RKO (cell line): ENCODE results near the gene DDX18.
"Not testable (repeated sequence)": the region's sequence is repeated elsewhere in the genome, so short reads cannot be mapped to it uniquely, and the experiment has no call there.

ENCODE experiments used
- DNase-seq: peaks from one replicate; pipeline ENCODE4 v3.0.0-alpha.2; 2016; ENCODE audit warnings: low spot score

Gene DDX18

DNA sequence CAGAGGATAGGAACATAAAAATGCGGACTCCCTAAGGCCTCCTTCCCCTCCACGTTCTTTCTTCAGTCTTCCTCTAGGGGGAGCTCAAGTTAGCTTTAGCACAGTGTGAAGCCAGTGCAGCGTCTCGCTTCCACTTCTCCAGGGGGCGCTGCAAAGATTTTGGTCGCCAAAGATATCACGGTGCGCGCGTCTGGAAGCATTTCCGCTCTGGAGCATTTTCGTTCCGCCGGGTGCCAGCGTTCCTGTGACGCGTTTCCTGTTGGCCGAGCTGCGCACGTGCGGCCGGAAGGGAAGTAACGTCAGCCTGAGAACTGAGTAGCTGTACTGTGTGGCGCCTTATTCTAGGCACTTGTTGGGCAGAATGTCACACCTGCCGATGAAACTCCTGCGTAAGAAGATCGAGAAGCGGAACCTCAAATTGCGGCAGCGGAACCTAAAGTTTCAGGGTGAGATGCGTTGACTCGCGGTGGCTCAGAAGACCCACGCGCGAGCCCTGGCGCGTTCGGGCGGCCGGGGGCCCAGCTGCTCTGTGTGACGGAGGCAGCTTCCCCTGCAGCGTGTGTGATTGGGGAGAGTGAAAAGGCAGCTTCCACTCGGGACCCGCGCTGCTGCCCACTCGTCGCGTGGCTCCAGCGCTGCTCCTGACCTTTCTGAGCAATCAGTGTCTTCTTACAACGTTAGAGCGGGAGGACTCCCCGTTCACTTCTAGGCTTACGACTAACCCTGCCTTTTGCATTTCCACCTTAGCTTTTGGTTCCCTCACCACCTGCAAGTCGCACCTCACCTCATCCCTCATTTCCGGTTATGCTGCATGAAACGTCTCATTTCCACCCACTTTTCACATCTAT lies at the start of gene DDX18:
Gene DDX18 (plus strand): TSS at position 275 of the 848 bp plus-strand sequence. CDS start 87 bp downstream, at position 362.
- DNase-seq = peak; percentile 98

DNA sequence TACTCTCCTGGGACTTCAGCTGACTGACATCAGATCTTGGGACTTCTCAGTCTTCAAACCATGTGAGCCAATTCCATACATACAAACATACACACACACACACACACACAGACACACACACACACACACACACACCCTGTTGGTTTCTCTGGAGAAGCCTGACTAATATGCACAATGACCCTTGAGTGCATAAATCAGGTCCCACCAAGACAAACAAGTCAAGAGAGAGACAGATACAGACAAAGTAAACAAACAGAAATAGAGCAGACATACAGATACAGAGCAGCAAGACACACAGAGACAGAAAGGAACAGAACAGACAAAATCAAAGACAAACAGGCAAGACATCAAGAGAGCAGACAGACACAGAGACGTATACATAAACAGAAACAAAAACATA lies 43.8 kb upstream of the DDX18 start:
- no peak for DNase-seq

DNA sequence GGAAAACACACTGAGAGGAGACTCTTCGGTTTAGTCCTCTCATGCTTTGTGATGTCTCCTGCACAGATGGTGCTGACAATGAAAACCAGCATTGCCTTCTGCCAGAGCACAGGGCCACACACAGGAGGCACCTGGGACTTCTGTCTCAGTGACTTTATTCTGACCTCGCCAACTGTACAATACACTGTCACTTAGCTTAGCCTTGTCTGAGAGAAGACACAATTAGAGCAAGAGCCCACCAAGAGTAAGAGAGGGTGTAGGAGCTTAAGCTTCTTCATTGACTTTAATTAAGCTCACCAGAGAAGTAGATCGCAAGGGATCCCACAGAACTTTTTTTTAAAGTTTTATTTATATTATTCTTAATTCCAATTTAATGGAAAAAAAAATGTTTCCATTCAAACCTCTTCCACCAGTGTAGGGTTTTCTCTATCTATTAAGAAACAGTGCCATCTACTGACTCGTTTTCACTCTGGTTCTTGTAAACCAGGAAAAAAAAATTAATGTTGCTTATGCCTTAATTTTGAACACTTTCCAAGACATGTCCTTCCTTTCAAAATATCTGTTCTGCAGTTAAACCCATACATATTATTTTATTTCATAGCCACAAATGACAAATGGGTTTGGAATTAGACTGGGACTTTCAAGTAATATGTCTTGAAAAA lies 42.4 kb upstream of the DDX18 start:
- DNase-seq = peak; percentile 64

DNA sequence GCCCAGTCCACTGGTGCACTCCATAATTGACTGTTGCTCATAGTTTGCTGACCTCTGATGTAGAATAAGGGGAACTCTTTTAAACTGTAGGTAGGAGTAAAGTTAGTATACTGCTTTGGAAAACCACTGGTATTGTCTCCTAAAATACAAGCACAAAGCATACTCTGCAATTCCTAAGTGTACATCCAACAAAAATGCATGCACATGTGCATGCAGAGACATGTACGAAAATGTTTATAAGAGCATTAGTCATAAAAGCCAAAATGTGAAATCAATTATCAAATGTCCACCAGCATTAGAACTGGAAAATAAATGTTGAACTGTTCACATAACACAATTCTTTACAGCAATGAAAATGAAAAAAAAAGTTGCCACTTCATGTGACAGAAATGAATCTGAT lies 39.8 kb upstream of the DDX18 start:
- DNase-seq = no peak

DNA sequence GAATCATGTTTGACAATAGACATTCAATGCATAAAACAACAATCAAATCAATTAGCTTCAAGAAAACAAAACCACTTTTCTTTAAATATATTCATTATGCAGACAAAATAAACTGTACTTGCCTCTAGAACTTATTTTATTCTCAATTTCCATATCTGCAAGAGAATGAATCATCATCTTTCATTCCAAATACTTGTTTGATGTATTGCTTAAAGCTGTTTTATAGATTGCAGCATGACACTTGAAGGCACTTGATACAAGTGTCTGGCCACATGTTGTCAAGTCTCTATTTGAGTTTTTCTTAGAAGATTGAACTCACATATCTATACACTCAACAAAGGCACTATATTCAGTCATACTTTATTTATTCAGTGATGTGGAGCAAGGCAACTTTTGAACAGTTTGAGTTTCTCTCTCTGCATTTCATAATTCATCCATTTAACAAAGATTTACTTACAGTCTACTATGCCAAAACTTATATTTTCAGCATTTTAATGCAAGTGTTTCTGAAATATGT lies 38.7 kb upstream of the DDX18 start:
- no peak for DNase-seq

DNA sequence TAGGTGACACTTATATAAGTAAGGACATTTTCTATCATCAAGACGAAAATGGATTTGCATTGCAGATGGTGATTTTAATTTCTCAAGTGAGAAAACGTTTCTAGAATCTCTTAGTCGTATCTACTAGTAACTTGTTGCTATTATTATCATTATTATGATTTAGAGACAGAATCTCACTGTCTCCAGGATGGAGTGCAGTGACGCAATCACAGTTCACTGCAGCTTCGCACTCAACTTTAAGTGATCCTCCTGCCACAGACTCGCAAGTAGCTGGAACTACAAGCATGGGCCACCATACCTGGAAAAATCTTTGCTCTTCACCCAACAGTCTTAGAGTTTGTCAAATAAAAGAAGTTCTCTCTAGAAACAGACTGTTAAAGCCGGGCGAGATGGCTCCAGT lies 37.6 kb upstream of the DDX18 start:
- no peak for DNase-seq

- peak; percentile 72 for DNase-seq
These were observed 28.8 kb upstream of the DDX18 start for GRCh38 chr2:117785740-117786139.

DNA sequence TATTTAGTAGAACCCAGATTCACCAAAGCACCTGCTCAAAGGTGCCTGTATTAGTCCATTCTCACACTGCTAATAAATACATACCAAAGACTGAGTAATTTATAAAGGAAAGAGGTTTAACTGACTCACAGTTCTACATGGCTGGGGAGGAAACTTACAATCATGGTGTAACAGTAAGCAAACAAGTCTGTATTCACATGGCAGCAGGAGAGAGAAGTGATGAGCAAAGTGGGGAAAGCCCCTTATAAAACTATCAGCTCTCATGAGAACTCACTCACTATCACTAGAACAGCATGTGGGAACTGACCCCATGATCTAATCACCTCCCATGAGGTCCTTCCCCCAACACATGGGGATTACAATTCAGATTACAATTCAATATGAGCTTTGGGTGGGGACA lies 28.0 kb upstream of the DDX18 start:
- DNase-seq = no peak

- no peak for DNase-seq
These were observed 25.0 kb upstream of the DDX18 start for GRCh38 chr2:117789505-117789904.

DNA sequence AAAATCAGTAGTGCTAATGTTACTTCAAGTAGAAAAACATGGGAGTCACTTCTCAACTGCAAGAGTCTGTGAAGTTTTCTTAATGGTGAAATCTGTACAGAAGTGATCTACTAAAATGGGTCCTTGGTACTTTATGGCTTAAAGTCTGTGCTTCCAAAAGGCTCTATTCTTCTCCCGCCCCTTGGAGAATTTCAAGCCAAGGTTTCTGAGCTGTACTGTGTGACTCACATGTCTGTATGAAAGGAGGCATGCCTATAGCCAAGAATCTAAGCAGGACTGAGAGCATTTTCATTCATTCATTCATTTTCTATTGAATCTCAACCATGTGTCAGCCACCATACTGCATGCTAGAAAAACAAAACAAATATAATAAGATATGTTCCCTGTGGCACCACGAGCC lies 19.8 kb upstream of the DDX18 start:
- DNase-seq = peak; percentile 38

GRCh38 chr2:117801826-117802225 lies 12.7 kb upstream of the DDX18 start:
- DNase-seq = no peak

DNA sequence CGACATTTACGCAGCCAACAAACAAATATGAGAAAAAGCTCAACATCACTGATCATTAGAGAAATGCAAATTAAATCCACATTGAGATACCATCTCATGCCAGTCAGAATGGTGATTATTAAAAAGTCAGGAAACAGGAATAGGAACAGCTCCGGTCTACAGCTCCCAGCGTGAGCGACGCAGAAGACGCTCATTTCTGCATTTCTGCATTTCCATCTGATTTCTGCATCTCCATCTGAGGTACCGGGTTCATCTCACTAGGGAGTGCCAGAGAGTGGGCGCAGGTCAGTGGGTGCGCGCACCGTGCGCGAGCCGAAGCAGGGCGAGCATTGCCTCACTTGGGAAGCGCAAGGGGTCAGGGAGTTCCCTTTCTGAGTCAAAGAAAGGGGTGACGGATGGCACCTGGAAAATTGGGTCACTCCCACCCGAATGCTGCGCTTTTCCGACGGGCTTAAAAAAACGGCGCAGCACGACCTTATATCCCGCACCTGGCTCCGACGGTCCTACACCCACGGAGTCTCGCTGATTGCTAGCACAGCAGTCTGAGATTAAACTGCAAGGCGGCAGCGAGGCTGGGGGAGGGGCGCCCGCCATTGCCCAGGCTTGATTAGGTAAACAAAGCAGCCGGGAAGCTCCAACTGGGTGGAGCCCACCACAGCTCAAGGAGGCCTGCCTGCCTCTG lies 10.7 kb upstream of the DDX18 start:
- not testable (repeated sequence) for DNase-seq

DNA sequence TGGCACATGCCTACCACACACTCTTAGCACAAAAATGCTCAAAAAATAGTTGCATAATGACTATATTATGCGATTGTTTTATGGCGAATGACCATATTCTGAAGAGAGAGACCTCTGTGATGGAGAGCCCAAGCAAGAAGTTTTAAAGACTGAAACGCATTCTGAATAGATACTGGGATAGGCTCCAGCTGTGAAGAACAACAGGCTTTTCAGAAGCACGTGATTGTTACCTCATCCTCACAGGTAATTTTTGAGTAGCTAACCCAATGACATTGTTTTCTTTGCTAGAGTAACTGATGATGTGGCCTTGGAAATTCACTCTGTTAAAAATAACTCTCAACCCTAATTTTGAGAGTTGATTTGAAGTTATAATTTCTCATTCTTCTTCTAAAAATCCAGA lies 2.0 kb upstream of the DDX18 start:
- DNase-seq = no peak

GRCh38 chr2:117815946-117816345 lies 1.5 kb downstream of the DDX18 start:
- peak; percentile 60 for DNase-seq

DNA sequence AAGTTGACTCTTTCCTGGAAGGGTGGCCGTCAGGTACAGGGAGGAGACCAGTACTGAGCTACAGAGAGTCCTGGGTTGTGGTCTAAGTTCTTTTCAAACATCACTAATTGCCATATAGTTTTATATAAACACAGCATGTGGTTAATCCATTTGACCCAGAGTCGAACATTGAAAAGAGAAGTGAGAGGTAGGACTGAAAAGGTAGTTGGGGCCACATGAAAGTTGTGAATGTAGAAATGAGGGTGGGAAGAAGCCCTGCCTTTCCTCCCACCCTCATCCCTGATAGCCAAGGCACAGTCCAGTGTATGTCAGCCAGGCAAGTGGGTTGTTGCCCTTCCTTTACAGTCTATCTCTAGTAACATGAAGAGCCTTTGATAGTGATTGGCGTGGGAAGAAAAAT lies 4.4 kb downstream of the DDX18 start:
- no peak for DNase-seq

GRCh38 chr2:117820444-117820843 lies 6.0 kb downstream of the DDX18 start:
- no peak for DNase-seq

- no peak for DNase-seq
These were observed 10.9 kb downstream of the DDX18 start for GRCh38 chr2:117825437-117825836.

GRCh38 chr2:117827464-117827863 lies 13.0 kb downstream of the DDX18 start:
- not testable (repeated sequence) for DNase-seq

GRCh38 chr2:117828870-117829269 lies 14.4 kb downstream of the DDX18 start:
- no peak for DNase-seq

DNA sequence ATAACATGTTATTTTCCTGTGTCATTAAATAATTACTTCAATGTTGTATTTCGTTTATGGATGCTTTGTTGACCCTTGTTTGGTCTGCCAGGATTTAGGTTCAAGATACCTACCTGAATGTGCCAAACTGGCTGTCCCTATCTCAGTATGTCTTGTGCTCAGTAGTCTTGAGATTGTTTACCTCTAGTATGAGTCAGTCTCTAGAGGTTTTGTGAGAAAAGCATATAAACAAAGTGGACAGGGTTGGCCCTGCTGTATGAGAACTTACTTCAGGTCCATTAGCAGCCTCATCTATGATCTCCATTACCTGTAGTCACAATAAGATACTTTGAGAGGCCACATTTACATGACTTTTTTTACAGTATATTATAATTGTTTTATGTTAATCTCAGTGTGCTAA lies 17.8 kb downstream of the DDX18 start:
- no peak for DNase-seq

DNA sequence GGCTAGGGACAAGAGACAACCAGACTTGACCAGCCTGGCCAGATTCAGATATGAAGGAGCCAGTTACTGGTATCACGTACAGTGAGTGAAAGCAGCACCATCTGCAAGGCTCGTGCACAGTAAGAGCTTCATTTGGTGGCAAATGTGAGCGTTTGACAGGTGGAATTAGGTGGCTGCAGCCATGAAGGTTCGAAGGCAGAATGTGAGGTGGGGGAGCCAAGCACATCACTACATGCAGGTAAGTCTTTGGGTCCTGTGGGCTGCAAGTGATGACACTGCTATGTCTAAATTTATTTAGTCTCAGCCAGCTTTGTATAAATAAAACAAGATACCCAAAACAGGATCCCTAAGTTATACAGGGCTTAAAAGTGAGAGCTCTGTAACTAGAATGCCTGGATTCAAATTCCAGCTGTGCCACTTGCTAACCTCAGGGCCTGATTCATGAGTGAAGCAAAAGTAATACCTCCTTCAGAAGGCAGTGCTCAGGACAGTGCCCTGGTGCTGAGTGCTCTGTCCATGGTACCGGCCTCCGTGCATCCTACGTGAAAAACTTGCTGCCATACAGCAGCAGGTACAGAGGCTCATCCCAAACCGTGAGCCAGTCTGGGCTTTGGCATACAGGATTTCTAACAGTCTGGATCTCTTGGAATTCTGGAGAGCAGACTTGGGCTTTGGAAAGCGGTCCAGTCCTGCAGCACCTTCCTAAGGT lies 18.6 kb downstream of the DDX18 start:
- peak; percentile 40 for DNase-seq

DNA sequence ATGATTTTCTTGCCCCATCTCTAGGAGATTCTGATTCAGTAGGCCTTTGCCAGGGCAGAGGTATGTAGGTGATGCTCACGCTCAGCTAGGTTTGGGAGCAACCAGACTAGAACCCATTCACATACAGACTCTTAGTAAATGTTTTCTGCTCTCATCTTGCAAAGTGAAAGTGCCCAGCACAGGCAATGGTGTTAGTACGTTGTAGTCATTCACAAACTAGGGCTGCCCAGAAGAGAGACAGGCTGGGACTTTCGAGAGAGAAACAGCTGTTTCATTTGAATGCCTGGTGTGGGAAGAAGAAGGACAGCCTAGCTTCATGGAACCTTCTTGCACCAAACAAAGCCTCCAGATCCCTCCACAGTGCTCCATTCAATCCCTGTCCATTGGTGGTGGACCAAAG lies 19.4 kb downstream of the DDX18 start:
- no peak for DNase-seq
